NOMO-1 treated with dmso at 0.1 percent for 144 hours (cell line): ENCODE data around the gene DROSHA.
"Not testable (repeated sequence)": the region's sequence is repeated elsewhere in the genome, so short reads cannot be mapped to it uniquely, and the experiment has no call there.

ENCODE experiments used
- DNase-seq: peaks from one replicate; lab custom pipeline; 2025; ENCODE audit not compliant: unreplicated experiment; lab: John Stamatoyannopoulos, UW

The DROSHA gene

DNA sequence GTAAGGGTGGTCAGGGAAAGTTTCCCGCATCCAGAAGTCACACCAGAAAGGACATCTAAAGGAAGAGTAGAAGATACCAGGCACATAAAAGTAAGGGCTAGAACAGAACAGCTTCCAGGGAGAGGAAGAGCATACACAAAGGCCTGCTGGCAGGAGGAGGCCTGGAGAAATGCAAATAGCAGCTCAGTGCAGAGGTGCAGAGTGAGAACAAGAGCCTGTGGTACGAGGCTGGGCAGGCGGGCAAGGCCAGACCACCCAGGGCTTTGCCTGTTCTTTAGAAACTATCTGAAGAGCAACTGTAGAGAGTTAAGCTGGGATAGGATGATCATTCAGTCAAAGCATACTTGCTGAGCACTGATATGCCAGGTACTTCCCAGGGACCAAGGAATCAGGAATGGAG, 115.3 kb downstream of the DROSHA start:
- no peak for DNase-seq

DNA sequence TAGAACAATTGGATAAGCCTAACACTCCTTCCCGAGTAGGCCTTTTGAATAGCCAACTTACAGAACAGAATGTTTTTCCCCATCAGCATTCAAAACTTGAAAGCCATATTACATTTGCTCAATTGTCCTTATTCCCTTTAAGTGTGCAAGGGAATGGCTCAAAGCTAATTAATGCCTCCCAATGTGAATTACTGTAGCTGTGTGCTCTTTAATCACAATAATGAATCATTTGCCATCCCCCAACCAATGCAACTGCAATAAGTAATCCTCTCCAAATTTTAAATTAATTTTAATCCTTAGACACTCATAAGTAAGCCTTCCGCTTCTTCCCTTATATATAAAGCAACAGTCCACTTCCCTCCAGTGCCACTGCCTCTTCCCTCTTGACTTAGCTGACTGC, 115.9 kb downstream of the DROSHA start:
- no peak for DNase-seq

DNA sequence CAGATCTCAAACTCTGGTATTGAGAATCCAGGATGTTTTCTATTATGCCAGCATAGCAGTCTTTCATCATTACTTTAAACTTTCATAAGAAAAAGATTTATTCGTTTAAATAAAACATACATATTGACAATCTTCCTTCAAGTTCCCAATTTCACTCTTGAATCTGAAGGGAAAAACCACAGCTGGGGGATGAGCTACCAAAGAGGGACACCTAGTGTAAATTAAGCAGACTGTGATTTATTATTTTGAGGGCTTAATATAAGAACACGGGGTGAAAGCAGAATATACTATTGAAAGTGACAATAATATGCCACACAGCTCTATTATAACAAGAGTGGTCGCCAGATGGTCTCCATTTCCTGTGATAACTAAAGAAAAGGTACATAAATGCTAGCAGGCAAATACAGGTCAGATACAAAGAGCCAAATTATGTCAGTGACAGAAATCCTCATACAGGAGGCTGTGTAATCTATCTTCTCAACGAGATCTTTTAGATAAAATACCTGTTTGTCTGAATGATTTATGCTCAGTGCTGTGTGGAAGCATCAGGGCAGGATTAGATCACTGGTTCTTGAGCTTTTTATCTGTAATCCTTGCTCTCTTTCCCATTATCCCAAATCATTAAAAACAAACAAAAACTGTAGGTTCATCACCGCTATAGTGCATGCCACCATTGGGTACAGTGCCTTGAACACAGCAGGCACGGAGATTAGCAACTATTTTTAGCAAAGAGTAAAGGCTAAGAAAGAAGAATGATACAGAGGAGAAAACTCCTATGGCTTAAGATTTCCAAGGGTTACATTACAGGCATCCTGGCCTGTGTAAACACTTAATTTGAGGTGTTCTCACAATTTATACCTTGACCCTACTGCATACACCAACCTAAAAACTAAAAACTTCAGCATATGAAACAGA, 116.6 kb downstream of the DROSHA start:
- no peak for DNase-seq

DNA sequence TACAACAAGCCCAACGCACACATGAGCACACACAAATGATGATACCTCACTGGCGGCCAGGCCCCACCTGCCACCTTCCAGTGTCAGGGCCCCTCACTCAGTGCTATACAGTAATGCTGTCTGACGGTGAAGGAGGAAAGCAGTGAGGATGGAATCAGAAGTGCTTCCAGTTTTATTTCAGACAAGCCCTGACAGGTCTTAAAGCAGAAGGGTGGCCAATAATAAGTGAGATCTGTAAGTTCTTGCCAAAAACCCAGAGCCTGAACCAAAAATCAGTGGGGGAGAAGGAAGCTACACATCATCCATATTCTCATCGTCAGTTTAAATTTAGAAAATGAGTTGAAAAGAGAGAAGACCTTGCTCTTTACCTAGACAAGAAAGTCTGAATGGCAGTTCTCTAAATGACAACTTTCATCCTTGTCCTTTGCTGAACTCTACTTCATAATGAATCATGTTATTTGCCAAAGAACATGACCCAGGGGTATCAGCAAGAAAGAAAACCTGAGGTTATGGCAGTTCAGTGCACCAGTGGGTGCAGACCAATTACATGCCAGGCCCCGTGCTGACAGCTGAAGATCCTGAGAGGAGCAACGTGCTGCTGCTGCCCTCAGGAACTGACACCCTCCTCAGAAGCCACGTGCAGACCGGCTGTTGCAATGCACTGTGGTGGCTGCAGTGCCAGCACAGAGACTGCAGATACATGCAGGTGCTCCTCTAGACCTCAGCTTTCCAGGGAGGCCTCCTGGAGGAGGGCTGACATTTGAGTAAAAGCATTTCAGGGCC, 118.7 kb downstream of the DROSHA start:
- no peak for DNase-seq

DNA sequence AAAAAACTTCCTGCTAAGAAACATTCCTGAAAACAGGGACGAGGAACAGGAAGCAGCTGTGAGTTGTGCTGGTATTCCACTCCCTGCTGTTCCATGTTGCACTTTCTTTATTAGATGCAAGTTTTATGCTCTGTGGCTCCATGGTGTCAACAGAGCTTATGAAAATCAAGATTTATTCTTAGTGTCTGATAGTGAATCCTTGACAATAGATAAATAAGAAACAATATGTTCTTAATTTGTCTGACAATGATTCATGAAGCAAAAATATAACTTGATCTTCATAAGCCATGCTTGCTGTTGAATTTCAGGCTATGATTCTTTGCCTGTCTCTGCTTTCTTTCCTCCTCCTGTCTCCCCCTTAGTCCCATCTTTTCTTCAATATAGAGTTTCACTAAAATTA, 119.6 kb downstream of the DROSHA start:
- DNase-seq, result no peak

DNA sequence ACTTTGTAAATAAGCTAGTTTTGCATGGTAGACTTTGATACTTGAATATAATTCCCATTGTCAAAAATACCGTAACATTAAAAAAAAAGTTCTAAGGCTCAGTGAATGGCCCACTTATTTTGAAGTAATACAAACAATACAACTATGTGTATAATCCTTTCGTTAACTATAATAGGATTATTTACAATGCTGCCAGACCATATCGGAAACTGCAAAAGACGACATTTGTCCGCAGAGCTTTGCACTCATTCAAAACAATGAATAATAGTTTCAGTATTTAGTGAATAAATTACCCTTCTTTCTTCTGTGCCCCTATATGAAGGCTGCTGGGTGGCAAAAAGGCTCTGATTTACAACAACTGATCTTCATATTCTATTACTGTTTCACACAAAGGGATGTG, 121.8 kb downstream of the DROSHA start:
- DNase-seq, result no peak

DNA sequence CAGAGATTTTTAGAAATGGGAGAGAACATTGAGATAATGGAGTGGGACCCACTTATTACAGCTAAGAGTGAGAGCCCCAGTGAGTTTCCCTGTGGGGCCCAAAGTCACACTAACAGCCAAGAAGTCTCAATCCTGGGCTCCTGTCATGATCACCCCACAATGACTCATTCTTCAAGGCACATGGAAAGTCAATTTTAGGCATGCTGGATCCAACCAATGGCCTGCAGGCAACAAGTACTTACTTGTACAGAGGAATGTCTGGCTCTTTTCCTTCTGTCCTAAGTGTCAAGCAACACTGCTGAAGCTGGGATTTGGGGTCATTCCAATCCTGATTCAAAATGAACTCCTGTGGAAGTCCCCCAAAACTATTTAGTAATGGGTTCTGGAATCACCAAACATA, 123.1 kb downstream of the DROSHA start:
- no peak for DNase-seq

DNA sequence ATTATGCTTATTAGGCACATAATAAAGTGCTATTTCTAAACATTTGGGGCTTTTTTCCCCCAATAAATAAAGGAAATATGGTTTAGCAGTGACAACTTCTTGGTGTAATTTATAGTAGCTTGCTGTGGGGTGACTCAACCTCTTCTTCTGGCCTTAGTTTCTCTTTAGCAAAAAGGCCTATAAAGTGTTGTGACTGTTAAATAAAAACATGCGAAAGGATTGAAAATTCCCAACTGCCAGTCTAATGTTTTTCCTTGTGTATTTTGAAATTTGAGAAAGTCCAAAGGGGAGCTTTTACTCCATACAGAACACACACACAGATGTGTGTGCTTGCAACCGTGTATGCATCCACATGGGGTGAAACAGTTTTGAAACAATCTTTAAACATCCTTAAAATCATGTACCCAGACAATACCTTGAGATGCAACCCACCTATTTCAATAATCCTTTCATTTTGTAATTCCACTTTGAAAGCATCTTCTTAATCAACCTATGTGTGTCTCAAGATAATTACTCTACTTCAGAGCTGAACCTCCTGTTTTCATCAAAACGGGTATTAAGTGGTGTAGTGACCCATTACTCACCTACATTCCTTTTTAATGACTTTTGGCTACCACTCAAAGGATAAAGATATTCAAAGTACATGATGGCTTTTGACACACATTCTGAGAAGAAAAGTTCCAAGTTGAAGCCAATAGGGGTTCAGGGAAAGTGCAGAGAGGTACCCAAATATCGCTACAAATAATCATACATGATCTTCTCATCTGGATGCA, 123.8 kb downstream of the DROSHA start:
- no peak for DNase-seq

DNA sequence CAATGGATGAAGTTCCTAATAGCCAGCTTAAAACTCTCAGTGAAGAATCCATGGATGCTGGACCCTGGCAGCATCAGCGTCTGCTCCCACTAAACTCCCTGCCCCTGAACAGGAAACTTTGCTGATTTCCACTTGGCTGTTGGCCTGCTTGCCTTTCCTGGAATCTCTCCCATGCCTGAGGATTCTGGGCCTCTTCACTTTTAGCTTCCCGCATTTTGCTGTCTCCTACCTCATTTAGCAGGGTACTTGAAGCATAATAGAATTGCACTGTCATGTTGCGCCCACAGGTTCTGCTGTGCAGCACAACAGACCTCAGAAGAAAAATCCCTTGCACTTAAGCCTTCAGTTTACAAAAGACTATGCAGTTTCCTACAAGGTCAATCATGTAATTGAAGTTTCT, 127.6 kb downstream of the DROSHA start:
- DNase-seq, result no peak

DNA sequence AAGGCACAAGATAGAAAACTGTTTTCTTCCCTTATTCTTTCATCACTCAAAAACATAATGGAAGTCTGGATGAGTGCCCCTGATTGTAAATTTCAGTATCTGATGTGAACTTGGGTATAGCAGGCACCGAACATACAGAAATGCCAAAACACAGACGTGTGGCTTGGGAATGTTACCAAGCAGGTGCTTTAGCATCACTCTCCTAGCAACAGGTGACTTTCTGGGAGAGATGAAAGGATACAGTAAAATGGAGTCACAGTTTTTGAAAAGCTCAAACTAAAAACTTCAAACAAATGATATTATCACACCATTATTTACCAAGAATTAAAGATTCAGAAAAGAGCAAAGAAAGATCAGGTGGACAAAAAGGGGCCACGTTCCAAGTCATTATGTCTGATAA, 130.2 kb downstream of the DROSHA start:
- no peak for DNase-seq

DNA sequence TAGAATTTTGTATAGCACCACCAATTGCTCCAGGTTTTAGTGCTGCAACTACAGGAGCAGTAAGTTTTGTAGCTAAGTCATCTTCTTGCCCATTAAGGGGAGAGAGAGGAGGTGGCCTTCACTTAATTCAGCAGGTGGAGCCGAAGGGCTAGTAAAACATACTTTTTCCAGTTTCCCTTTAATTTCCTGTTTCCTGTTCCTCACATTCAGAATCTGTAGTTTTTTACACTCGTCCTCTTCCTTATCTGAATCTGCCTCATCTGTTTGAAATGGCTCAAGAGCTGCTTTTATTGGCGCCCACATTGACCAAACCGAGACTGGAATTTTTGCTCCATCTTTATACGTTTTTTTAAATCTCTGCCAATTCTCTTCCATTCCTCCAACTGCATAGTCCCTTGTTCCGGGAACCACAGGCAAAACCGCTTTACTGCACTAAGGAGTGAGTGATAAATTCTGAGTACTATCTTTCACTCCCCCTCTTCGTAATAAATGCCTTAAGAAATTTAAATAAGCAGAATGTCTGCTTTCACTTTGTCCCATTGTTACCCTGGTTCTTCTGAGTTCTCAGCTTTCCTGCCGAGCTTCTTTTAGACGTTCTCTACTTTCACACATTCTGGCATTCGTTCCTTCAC, 133.9 kb downstream of the DROSHA start:
- DNase-seq, result no peak

DNA sequence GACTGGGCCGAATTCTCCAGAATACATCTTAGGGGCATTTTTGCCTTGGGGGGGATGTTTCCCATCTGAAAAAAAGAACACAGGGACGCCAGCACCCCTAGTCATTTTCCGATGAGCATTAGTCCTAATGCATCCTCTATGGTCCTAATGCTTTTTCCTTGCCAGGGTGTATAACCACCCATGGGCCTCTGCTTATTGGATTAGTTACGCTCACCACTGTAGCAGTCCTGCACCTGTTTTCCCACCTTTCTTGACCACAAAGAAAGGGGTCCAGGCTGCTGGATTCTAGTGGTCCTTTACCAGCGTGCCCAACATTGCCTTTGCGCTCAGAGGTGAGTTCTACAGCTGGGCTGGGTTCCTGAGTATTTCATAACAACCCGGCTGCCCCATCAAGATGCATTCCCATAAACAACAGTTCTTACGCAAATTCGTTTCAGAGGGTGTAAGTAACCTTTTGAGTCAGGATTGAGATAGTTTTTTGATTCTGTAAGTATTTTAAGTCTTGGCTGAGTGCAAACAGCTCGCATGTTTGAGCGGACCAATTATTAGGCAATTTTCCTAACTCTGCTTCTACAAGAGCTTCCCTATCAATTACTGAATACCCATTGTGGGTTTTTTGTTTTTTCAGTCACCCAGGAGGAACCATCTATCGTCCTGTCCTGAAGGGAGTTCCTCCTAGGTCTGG, 135.1 kb downstream of the DROSHA start:
- no peak for DNase-seq

DNA sequence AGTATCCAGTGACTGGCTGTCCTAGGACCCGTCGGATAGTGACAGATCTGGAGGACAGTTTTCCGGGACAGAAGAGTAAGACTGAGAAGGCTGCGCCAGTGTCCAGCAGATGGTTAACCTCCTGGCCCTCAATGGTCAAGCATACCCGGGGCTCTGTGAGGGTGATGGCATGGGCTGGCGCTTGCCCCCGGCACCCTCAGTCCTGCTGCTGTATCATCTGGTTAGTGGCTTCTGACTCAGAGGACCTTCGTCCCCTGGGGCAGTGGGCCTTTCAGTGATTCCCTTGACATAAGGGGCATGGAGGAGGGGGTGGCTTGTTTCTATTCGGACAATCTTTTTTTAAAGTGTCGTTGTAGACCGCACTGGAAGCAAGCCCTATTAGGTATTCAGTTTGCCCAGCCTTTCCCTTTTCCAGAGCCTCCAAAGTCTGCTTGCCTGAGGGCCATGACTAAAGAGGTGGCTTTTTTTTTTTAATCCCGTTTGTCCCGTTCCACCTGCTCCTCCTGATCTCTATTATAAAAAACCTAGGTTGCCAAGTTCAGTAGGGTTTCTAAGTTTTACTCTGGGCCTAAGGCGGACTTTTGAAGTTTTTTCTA, 136.3 kb downstream of the DROSHA start:
- DNase-seq, result not testable (repeated sequence)

DNA sequence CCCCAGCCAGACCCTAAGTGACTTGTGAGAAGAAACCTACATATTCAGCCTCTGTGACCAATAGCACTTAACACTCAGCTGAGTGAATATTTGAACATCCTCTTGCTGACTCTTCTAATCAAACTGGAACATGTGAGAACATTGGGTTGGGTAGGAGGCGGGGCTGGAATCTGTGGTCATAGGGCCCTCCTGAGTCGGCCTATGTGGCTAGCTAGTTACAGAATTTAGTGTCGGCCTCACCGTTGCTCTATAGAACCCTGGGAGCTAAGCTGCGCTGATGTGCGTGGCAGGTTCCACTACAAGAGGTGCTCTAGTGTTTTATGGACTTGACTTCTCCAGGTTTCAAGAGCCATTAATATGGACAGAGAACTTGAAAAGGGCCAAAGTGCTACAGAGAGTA, 138.8 kb downstream of the DROSHA start:
- no peak for DNase-seq

DNA sequence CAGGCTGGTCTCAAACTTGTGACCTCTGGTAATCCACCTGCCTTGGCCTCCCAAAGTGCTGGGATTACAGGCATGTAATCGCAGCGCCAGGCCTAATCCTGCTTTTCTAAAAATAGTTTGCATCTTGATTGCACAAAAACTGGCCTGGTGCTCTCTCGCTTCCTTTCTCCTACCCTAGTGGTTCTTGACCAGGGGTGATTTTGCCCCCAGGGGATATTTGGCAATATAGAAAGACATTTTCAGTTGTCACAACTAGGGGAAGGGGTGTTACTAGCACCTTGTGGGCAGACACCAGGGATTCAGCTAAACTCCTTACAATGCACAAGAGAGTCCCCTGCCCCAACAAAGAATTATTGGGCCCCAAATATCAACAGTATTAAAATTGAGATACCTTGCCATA, 139.8 kb downstream of the DROSHA start:
- DNase-seq, result no peak

DNA sequence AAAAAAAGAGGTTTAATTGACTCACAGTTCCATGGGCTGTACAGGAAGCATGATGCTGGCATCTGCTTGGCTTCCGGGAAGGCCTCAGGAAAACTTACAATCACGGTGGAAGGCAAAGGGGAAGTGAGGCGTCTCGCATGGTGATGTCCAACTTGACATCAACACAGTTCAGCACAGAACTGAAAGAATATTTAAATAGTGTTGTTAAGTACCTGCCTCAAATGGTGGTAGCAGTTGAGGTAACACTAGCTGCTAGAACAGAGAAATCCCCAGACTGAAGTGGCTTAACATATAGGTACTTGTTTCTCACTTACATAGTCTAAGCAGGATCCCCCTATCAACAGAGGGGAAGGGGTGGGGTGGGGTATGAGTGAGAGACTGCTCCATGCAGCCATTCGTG, 141.6 kb downstream of the DROSHA start:
- no peak for DNase-seq

DNA sequence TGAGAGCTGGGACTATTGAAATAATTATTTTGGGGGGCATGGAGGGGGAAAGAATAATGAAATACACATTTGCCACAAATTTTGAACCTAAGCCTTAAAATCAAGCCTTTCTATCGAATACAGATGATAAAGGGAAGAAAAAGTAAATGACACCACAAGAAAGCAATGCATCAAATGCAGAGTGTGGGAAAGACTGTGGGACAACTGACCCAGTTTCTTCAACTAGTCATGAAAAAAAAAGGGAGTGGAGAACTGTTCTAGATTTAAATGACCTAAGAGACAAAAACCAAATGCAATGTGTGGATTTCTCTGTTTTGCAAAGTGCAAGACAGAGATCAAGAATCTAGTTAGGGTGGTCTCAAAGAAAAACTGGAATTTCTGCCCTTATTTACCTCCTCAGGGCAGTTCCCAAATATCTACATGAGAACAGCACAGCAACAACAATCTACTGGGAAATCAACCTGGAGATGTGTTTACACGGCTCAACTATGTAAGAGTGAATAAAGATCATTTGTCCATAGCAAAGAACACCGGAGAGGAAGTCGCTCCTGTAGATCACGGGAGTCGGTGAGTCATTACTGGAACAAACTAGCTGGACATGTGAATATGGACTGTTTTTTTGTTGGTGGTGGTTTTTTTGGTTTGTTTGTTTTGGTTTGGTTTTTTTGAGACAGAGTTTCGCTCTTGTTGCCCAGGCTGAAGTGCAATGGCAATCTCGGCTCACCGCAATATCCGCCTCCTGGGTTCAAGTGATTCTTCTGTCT, 145.9 kb downstream of the DROSHA start:
- DNase-seq, result no peak

DNA sequence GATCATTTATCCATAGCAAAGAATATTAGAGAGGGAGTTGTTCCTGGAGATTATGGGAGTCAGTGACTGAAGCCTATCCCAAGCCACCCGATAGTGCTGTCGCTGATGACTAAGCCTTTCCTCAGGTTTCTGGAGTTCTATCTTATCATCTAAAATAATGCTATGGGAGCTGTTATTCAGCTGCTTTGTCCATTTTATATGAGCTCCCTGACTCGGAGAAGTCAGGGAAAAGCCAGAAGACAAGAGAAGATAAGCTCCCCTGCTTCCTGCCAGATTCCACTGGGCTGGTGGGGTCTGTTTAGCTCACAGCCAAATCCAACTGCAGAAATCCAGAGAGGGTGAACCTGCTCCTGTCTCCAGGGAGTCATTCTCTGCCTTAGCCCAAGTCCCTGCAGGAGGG, 148.2 kb downstream of the DROSHA start:
- DNase-seq, result no peak
